ENCODE data around the gene FGD4.

- no peak for TF ChIP-seq CTCF (IDR thresholded peaks at IDR 0.05)
- TF ChIP-seq POLR2A (IDR thresholded peaks at IDR 0.05), result no peak
Observed at GRCh38 chr12:32587581-32588495, 188.5 kb downstream of the FGD4 start.

All from prostate gland (tissue), 2 donors.